Stimulated activated CD8-positive, alpha-beta memory T cell treated with anti-CD3 and anti-CD28 coated beads, Interleukin-15, amount 100 ng/mL, for 24 hours (primary cell): Measurements from ENCODE around the gene GART.

ENCODE experiments used
- DNase-seq: peaks from one replicate; pipeline ENCODE4 v3.0.0-alpha.2; 2020; ENCODE audit warnings: low read depth

The GART gene

GRCh38 chr21:33552999-33553598 is 11.2 kb upstream of the GART start:
- DNase-seq = no peak

- no peak for DNase-seq
Measured at GRCh38 chr21:33552093-33552998, 10.4 kb upstream of the GART start.

- no peak for DNase-seq
Measured at GRCh38 chr21:33551664-33552063, 9.7 kb upstream of the GART start.

- DNase-seq = no peak
Measured at GRCh38 chr21:33550772-33551660, 9.1 kb upstream of the GART start.

GRCh38 chr21:33549848-33550771 is 8.2 kb upstream of the GART start:
- DNase-seq = no peak

GRCh38 chr21:33546086-33546485 is 4.2 kb upstream of the GART start:
- no peak for DNase-seq

- no peak for DNase-seq
Measured at GRCh38 chr21:33544451-33545195, 2.7 kb upstream of the GART start.

GRCh38 chr21:33543505-33544129 is 1.7 kb upstream of the GART start:
- peak; percentile 48 for DNase-seq

GRCh38 chr21:33542640-33543504 is 955 bp upstream of the GART start, which contains the start of gene SON:
Gene SON (plus strand): TSS chr21:33543038. CDS start chr21:33543093, 55 bp downstream.
- peak; percentile 84 for DNase-seq

- DNase-seq = no peak
Measured at GRCh38 chr21:33541105-33541711, 709 bp downstream of the GART start.

- no peak for DNase-seq
Measured at GRCh38 chr21:33540711-33541104, 1.2 kb downstream of the GART start.

GRCh38 chr21:33539616-33540015 is 2.3 kb downstream of the GART start:
- no peak for DNase-seq

- DNase-seq = no peak
Measured at GRCh38 chr21:33537212-33537611, 4.7 kb downstream of the GART start.

GRCh38 chr21:33531007-33531406 is 10.9 kb downstream of the GART start:
- DNase-seq = no peak

- no peak for DNase-seq
Measured at GRCh38 chr21:33522953-33523349, 19.0 kb downstream of the GART start.

- DNase-seq = no peak
Measured at GRCh38 chr21:33522297-33522952, 19.5 kb downstream of the GART start.

GRCh38 chr21:33518899-33519298 is 23.0 kb downstream of the GART start:
- no peak for DNase-seq

GRCh38 chr21:33514229-33514628 is 27.7 kb downstream of the GART start:
- DNase-seq = no peak
